Spleen (tissue), 7 donors: Measurements from ENCODE around the gene GOLGA2.

Experiments used
- POLR2A ChIP-seq, 3 donors: fragments of 450-650 bp; IDR thresholded peaks; one replicate each; pipeline ENCODE4 v1.5.1; 2017; ENCODE audit warnings: antibody characterized with exemption in 3 of 3, mild to moderate bottlenecking in 1 of 3
- POLR2AphosphoS5 ChIP-seq, 3 donors: sonication (generic); formaldehyde crosslinking; IDR thresholded peaks; one replicate each; pipeline ENCODE4 v1.5.1; 2017; ENCODE audit warnings: antibody characterized with exemption in 3 of 3
- TF ChIP-seq, protein P1 (sequence below), 11 experiments: fragments of 200-600 bp in 7 of 11; fragments of 450-650 bp in 4 of 11; sonication (generic) in 4 of 11; IDR thresholded peaks in 8 of 11; conservative IDR thresholded peaks in 3 of 11; 1 replicate in 7 of 11; 2 replicates in 4 of 11; pipeline versions ENCODE4 v1.4.0 to v1.8.0; 2016 to 2021; ENCODE audit warnings: antibody characterized with exemption in 11 of 11, inconsistent platforms in 4 of 11, mild to moderate bottlenecking in 1 of 11
- donor health status: DM: no; HTN: no; CAD: no; lungs with moderate emphysema.
- donor health status: DM: no; HTN: no; CAD: no.
- donor health status: DM: no; HTN: no; CAD: no.

GRCh38 chr9:128298535-128299482, 23.0 kb upstream of the GOLGA2 start:
- TF ChIP-seq POLR2A (IDR thresholded peaks at IDR 0.05) (no peak), POLR2AphosphoS5 (IDR thresholded peaks at IDR 0.05) (no peak)
- TF ChIP-seq, protein P1, sequence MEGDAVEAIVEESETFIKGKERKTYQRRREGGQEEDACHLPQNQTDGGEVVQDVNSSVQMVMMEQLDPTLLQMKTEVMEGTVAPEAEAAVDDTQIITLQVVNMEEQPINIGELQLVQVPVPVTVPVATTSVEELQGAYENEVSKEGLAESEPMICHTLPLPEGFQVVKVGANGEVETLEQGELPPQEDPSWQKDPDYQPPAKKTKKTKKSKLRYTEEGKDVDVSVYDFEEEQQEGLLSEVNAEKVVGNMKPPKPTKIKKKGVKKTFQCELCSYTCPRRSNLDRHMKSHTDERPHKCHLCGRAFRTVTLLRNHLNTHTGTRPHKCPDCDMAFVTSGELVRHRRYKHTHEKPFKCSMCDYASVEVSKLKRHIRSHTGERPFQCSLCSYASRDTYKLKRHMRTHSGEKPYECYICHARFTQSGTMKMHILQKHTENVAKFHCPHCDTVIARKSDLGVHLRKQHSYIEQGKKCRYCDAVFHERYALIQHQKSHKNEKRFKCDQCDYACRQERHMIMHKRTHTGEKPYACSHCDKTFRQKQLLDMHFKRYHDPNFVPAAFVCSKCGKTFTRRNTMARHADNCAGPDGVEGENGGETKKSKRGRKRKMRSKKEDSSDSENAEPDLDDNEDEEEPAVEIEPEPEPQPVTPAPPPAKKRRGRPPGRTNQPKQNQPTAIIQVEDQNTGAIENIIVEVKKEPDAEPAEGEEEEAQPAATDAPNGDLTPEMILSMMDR (IDR thresholded peaks at IDR 0.05 in 8 of 11, conservative IDR thresholded peaks at IDR 0.05 in 3 of 11) = no peak
